PFSK-1 (cell line): ENCODE measurements around the gene LTO1.

ENCODE experiments used
- FOXP2 ChIP-seq: optimal IDR thresholded peaks from 2 replicates; pipeline ENCODE3; 2011; ENCODE audit warnings: borderline replicate concordance, control low read depth, inconsistent platforms; ENCODE audit not compliant: insufficient read depth; ENCODE audit errors: extremely low read length, extremely low read depth
- POLR2AphosphoS5 ChIP-seq: IDR thresholded peaks from 2 replicates; pipeline ENCODE4 v1.6.1; 2012; ENCODE audit warnings: low read depth, mild to moderate bottlenecking, control low read depth, low read length, moderate library complexity
- REST ChIP-seq, 2 experiments: IDR thresholded peaks; 2 replicates each; pipeline versions ENCODE4 v1.6.1 to v1.8.0; 2011 to 2012; ENCODE audit warnings: low read depth in 2 of 2, low read length in 2 of 2, control low read depth in 1 of 2, inconsistent platforms in 1 of 2, mild to moderate bottlenecking in 1 of 2, moderate library complexity in 1 of 2; ENCODE audit not compliant: insufficient read depth in 1 of 2
- SIN3A ChIP-seq: IDR thresholded peaks from 2 replicates; pipeline ENCODE4 v1.6.1; 2012; ENCODE audit warnings: mild to moderate bottlenecking, low read length, moderate library complexity, borderline replicate concordance; ENCODE audit not compliant: insufficient read depth
- TAF1 ChIP-seq: IDR thresholded peaks from 2 replicates; pipeline ENCODE4 v1.6.1; 2012; ENCODE audit warnings: low read length, control low read depth, borderline replicate concordance; ENCODE audit not compliant: insufficient read depth

The LTO1 gene

GRCh38 chr11:69702239-69702691 is 27.1 kb upstream of the LTO1 start:
- no peak for TF ChIP-seq SIN3A
- no peak for TF ChIP-seq REST (IDR thresholded peaks at IDR 0.05; ENCODE audit: insufficient read depth in 1 of 2, low read depth in 2 of 2, low read length in 2 of 2)
- no peak for TF ChIP-seq POLR2AphosphoS5
- TF ChIP-seq TAF1 = no peak
- no peak for TF ChIP-seq FOXP2

- TF ChIP-seq POLR2AphosphoS5 = no peak
- TF ChIP-seq FOXP2 = peak; percentile 35
Observed at GRCh38 chr11:69700278-69701140, 25.4 kb upstream of the LTO1 start.

- no peak for TF ChIP-seq POLR2AphosphoS5
- no peak for TF ChIP-seq SIN3A
- no peak for TF ChIP-seq TAF1
- TF ChIP-seq REST (IDR thresholded peaks at IDR 0.05; ENCODE audit: insufficient read depth in 1 of 2, low read depth in 2 of 2, low read length in 2 of 2) = no peak
- no peak for TF ChIP-seq FOXP2
Observed at GRCh38 chr11:69699213-69699612, 24.1 kb upstream of the LTO1 start.

- TF ChIP-seq POLR2AphosphoS5 (no peak), TAF1 (no peak), REST (IDR thresholded peaks at IDR 0.05; ENCODE audit: insufficient read depth in 1 of 2, low read depth in 2 of 2, low read length in 2 of 2) (no peak), FOXP2 (no peak)
Observed at GRCh38 chr11:69698362-69698761, 23.2 kb upstream of the LTO1 start.

- no peak for TF ChIP-seq TAF1
Observed at GRCh38 chr11:69697861-69698260, 22.7 kb upstream of the LTO1 start.

GRCh38 chr11:69697469-69697843 is 22.3 kb upstream of the LTO1 start:
- TF ChIP-seq TAF1 (no peak), REST (IDR thresholded peaks at IDR 0.05; ENCODE audit: insufficient read depth in 1 of 2, low read depth in 2 of 2, low read length in 2 of 2) (no peak), SIN3A (no peak), FOXP2 (no peak), POLR2AphosphoS5 (no peak)
